Loucy (cell line): Measurements from ENCODE around the gene PFKL.

ENCODE experiments used
- H2AFZ ChIP-seq: fragments of 200-600 bp; sonication (generic); 2 replicates; pipeline ENCODE4 v1.6.0; 2016; ENCODE audit warnings: antibody characterized with exemption, mild to moderate bottlenecking, low read length, moderate library complexity
- H3F3A ChIP-seq: fragments of 200-600 bp; 2 replicates; pipeline ENCODE4 v1.6.0; 2016; ENCODE audit warnings: antibody characterized with exemption, low read depth, mild to moderate bottlenecking
- H3K27me3 ChIP-seq: fragments of 200-600 bp; sonication (generic); 2 replicates; pipeline ENCODE4 v1.6.1; 2014; ENCODE audit warnings: low read length, mild to moderate bottlenecking; ENCODE audit not compliant: insufficient read depth, poor library complexity, severe bottlenecking
- H3K36me3 ChIP-seq: fragments of 200-600 bp; sonication (generic); 2 replicates; pipeline ENCODE4 v1.6.1; 2016; ENCODE audit warnings: low read length; ENCODE audit not compliant: insufficient read depth
- H3K4me1 ChIP-seq: fragments of 200-600 bp; sonication (generic); 2 replicates; pipeline ENCODE4 v1.5.1; 2014; ENCODE audit warnings: low read length, mild to moderate bottlenecking; ENCODE audit not compliant: insufficient read depth, poor library complexity, severe bottlenecking
- H3K4me2 ChIP-seq: fragments of 200-600 bp; sonication (generic); 2 replicates; pipeline ENCODE4 v1.6.0; 2014; ENCODE audit warnings: antibody characterized with exemption, low read length, low read depth, mild to moderate bottlenecking; ENCODE audit not compliant: poor library complexity, severe bottlenecking
- H3K4me3 ChIP-seq: fragments of 200-600 bp; sonication (generic); 2 replicates; pipeline ENCODE4 v1.5.1; 2014; ENCODE audit warnings: low read length, mild to moderate bottlenecking, mixed read lengths; ENCODE audit not compliant: poor library complexity, severe bottlenecking
- H3K79me2 ChIP-seq: fragments of 200-600 bp; sonication (generic); 2 replicates; pipeline ENCODE4 v1.6.1; 2014; ENCODE audit warnings: low read length; ENCODE audit not compliant: insufficient read depth
- H3K9ac ChIP-seq: fragments of 200-600 bp; sonication (generic); 2 replicates; pipeline ENCODE4 v1.6.0; 2014; ENCODE audit warnings: mild to moderate bottlenecking, low read depth, low read length, moderate library complexity; ENCODE audit not compliant: poor library complexity, severe bottlenecking
- H3K9me2 ChIP-seq: fragments of 200-600 bp; sonication (generic); replicated peaks from 2 replicates; pipeline ENCODE4 v1.6.1; 2016; ENCODE audit warnings: low read depth, low read length, mixed read lengths
- H3K9me3 ChIP-seq: fragments of 200-600 bp; sonication (generic); 2 replicates; pipeline ENCODE4 v1.6.1; 2014; ENCODE audit warnings: mild to moderate bottlenecking, antibody characterized with exemption, low read length, low read depth; ENCODE audit not compliant: insufficient read depth
- H4K20me1 ChIP-seq: fragments of 200-600 bp; sonication (generic); 2 replicates; pipeline ENCODE4 v1.6.0; 2014; ENCODE audit warnings: antibody characterized with exemption, low read length, mild to moderate bottlenecking; ENCODE audit not compliant: insufficient read depth, poor library complexity, severe bottlenecking
- CTCF ChIP-seq: fragments of 200-600 bp; sonication (generic); conservative IDR thresholded peaks from 2 replicates; pipeline ENCODE4 v1.5.1; 2014; ENCODE audit warnings: mild to moderate bottlenecking, antibody characterized with exemption, low read length
- EZH2phosphoT487 ChIP-seq: fragments of 200-600 bp; IDR thresholded peaks from 2 replicates; pipeline ENCODE4 v1.6.1; 2018; ENCODE audit warnings: antibody characterized with exemption, mild to moderate bottlenecking, moderate library complexity, borderline replicate concordance

Gene PFKL

DNA sequence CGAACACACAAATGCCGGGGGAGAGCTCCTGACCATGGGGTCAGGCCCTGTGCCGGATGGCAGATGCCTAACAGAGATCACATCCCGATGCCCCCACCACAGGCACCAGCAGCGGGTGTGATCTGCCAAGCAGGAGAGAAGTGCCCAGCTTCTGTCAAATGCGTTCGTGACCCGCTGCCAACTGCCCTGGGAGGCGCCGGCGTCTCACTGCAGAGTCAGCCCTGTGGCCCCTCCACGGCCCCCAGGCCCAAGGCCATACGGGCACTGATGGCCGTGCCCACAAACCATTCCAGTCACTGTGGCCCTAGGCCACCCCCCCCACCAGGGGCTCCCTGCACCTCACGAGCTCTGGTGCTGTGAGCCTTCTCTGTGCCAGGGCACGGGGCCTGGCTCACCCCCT lies 31.4 kb downstream of the PFKL start:
- Histone ChIP-seq H3K4me2 (no peak overlapping the region), H3K36me3 (peaks cover 5% of the 10 kb centered on the region; the same call in 1 of the 2 replicates), H3K79me2 (no peaks in the 10 kb centered on the region), H3K9me3 (no peaks in the 10 kb centered on the region), H3K4me1 (no peaks in the 10 kb centered on the region), H3F3A (no peaks in the 10 kb centered on the region), H3K9me2 (no peaks in the 10 kb centered on the region), H4K20me1 (no peaks in the 10 kb centered on the region), H2AFZ (no peak overlapping the region), H3K27me3 (no peaks in the 10 kb centered on the region), H3K4me3 (no peak overlapping the region), H3K9ac (no peak overlapping the region)
- TF ChIP-seq EZH2phosphoT487, result no peak

DNA sequence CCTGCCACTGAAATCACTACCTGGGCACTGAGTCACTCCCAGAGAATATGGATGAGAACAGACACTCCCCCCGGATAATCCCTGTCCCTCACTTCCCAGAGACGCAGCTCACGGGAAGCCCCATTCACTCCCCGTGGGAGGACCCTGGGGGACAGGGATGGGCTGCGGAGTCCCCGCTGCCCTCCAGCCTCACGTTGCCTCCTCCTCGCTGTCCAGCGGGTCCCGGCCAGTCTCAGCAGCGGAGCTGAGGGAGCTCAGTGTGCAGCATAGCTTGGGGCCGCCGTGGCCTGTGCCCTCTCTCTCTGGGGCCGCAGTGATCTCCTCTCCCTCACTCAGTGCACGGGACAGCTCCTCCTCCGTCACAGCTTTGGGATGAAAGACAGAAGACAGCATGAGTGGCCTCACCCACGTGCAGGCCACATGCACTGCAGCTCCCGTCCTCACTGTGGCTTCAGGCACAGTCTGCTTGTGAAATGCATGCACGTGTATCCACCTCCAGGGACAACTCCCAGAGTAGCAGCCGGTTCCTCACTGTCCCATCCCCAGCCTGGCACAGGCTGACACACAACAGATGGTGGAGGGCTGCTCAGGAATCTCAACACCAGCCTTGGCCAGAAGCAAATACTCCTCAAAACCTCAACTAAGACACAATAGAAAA lies 31.9 kb downstream of the PFKL start:
- no peaks in the 10 kb centered on the region for H3K9me3 ChIP-seq
- no peaks in the 10 kb centered on the region for H3K27me3 ChIP-seq
- no peak overlapping the region for H3K4me2 ChIP-seq
- peaks cover 4% of the 10 kb centered on the region; the same call in 1 of the 2 replicates for H3K36me3 ChIP-seq
- H2AFZ ChIP-seq, result no peak overlapping the region
- no peak overlapping the region for H3K4me3 ChIP-seq
- H3F3A ChIP-seq, result no peaks in the 10 kb centered on the region
- no peak overlapping the region for H3K9ac ChIP-seq
- no peaks in the 10 kb centered on the region for H4K20me1 ChIP-seq
- H3K9me2 ChIP-seq, result no peaks in the 10 kb centered on the region
- H3K79me2 ChIP-seq, result no peaks in the 10 kb centered on the region
- no peak for TF ChIP-seq CTCF
- no peaks in the 10 kb centered on the region for H3K4me1 ChIP-seq

DNA sequence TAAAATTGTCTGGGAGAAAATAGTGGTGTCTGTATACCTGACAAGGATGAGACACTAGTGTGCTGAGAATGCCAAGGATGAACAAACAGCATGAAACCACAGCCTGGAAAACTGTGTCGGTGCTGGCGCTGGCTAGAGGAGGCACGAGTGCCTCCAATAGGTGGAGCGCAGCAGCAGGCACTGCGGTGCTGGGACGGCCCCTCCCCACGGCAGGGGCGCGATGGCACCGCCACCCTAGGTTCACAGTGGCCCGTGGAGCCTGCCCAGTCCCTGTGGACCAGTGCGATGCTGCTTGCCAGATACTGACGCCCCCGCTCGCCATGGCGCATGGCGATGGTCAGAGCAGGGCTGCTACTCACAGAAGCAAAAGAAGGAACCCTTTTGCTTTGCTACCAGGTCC lies 32.5 kb downstream of the PFKL start:
- Histone ChIP-seq H3K36me3 (no peaks in the 10 kb centered on the region; the same call in 1 of the 2 replicates), H3K4me1 (no peaks in the 10 kb centered on the region), H3K9me3 (no peaks in the 10 kb centered on the region), H3K27me3 (no peaks in the 10 kb centered on the region), H3K9me2 (no peaks in the 10 kb centered on the region), H3K9ac (no peak overlapping the region), H3K4me3 (no peak overlapping the region), H3K79me2 (no peaks in the 10 kb centered on the region), H4K20me1 (no peaks in the 10 kb centered on the region), H2AFZ (no peak overlapping the region), H3K4me2 (no peak overlapping the region), H3F3A (peaks cover 3% of the 10 kb centered on the region; the same call in 1 of the 2 replicates)
- TF ChIP-seq EZH2phosphoT487 (no peak), CTCF (no peak)

GRCh38 chr21:44332965-44333364 lies 33.1 kb downstream of the PFKL start:
- no peak for TF ChIP-seq CTCF
- TF ChIP-seq EZH2phosphoT487, result no peak
- Histone ChIP-seq H3K9me3 (no peaks in the 10 kb centered on the region), H3K27me3 (no peaks in the 10 kb centered on the region), H2AFZ (no peak overlapping the region), H3K79me2 (no peaks in the 10 kb centered on the region), H3K36me3 (no peaks in the 10 kb centered on the region), H3K4me3 (no peak overlapping the region), H3K9ac (no peak overlapping the region), H3F3A (peaks cover 9% of the 10 kb centered on the region; the same call in 1 of the 2 replicates), H3K4me2 (no peak overlapping the region), H3K9me2 (no peaks in the 10 kb centered on the region), H4K20me1 (no peaks in the 10 kb centered on the region), H3K4me1 (peaks cover under 1% of the 10 kb centered on the region)
